NCI-H1105 (cell line): ENCODE measurements around the gene MRPL11.
A peak's percentile ranks its signal among the peaks of the same experiment; 100 is the strongest.
"Not testable (repeated sequence)": the region's sequence is repeated elsewhere in the genome, so short reads cannot be mapped to it uniquely, and the experiment has no call there.

Source experiments
- DNase-seq: peaks from one replicate; lab custom pipeline; 2025; lab: John Stamatoyannopoulos, UW

The MRPL11 gene

GRCh38 chr11:66467034-66467659 is 28.5 kb upstream of the MRPL11 start:
- DNase-seq: no peak

GRCh38 chr11:66466225-66467033 is 27.8 kb upstream of the MRPL11 start, which contains the start of gene PELI3:
PELI3 (plus strand) TSS chr11:66466905; CDS start chr11:66468129, 1,224 bp downstream.
- DNase-seq: peak; percentile 79

- no peak for DNase-seq
These were observed 27.0 kb upstream of the MRPL11 start for GRCh38 chr11:66465373-66466224.

GRCh38 chr11:66464916-66465315 is 26.3 kb upstream of the MRPL11 start:
- DNase-seq: no peak

- not testable (repeated sequence) for DNase-seq
These were observed 25.5 kb upstream of the MRPL11 start for GRCh38 chr11:66464116-66464515.

GRCh38 chr11:66462911-66463310 is 24.3 kb upstream of the MRPL11 start:
- DNase-seq: no peak

- no peak for DNase-seq
These were observed 23.4 kb upstream of the MRPL11 start for GRCh38 chr11:66462010-66462409.

- DNase-seq: no peak
These were observed 20.6 kb upstream of the MRPL11 start for GRCh38 chr11:66459138-66459778.

- DNase-seq: no peak
These were observed 19.2 kb upstream of the MRPL11 start for GRCh38 chr11:66457826-66458225.

GRCh38 chr11:66454828-66455227 is 16.2 kb upstream of the MRPL11 start:
- no peak for DNase-seq

- no peak for DNase-seq
These were observed 15.6 kb upstream of the MRPL11 start for GRCh38 chr11:66454247-66454646.

GRCh38 chr11:66451663-66452062 is 13.0 kb upstream of the MRPL11 start:
- no peak for DNase-seq

- DNase-seq: no peak
These were observed 11.9 kb upstream of the MRPL11 start for GRCh38 chr11:66450560-66450959.

- DNase-seq: no peak
These were observed 9.9 kb upstream of the MRPL11 start for GRCh38 chr11:66448523-66448922.

- DNase-seq: no peak
These were observed 8.4 kb upstream of the MRPL11 start for GRCh38 chr11:66447012-66447411.

GRCh38 chr11:66443602-66444001 is 5.0 kb upstream of the MRPL11 start:
- no peak for DNase-seq

GRCh38 chr11:66440940-66441282 is 2.3 kb upstream of the MRPL11 start:
- DNase-seq: not testable (repeated sequence)

GRCh38 chr11:66440101-66440939 is 1.7 kb upstream of the MRPL11 start:
- DNase-seq: not testable (repeated sequence)

GRCh38 chr11:66437979-66438503 is 607 bp downstream of the MRPL11 start:
- no peak for DNase-seq

GRCh38 chr11:66432597-66432996 is 6.1 kb downstream of the MRPL11 start:
- DNase-seq: no peak

- not testable (repeated sequence) for DNase-seq
These were observed 6.7 kb downstream of the MRPL11 start for GRCh38 chr11:66431871-66432329.
